NCI-H1105 treated with DMSO at 0.1 percent for 48 hours (cell line): ENCODE measurements around the gene WDR20.
"Not testable (repeated sequence)": the region's sequence is repeated elsewhere in the genome, so short reads cannot be mapped to it uniquely, and the experiment has no call there.

ENCODE experiments used
- DNase-seq: peaks from one replicate; lab custom pipeline; 2025; lab: John Stamatoyannopoulos, UW

Gene WDR20

DNA sequence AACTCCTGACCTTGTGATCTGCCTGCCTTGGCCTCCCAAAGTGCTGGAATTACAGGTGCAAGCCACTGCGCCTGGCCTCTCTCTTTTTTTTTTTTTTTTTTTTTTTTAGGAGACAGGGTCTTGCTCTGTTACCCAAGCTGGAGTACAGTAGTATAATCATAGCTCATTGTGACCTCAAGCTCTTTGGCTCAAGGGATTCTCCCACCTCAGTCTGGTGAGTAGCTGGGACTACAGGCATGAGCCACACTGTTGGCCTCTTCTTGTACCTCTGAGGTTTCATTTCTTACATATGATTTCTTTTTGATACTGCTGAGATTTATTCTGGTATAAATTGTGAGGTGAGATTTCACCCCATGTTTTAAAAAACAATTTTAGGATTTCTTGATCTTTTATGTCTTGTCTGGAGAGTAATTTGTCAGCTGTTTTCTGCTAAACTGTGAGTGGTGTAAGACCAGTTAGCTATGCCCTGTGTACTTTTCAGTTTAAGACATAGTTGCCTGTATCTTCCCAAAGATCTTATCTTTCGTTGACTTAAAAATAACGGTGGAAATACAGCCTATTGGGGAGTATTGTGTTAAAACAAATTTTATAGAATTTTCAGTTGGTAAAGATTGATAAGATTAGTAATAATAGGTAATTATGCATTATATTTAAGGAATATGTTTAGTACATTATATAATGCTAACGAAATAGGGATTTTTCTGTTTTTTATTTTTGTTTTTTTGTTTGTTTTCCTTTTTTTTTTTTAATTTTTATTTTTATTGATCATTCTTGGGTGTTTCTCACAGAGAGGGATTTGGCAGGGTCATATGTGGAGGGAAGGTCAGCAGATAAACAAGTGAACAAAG is 31.7 kb downstream of the WDR20 start:
- DNase-seq, result no peak

GRCh38 chr14:102172021-102172272 is 32.2 kb downstream of the WDR20 start:
- not testable (repeated sequence) for DNase-seq

GRCh38 chr14:102172721-102173120 is 33.0 kb downstream of the WDR20 start:
- not testable (repeated sequence) for DNase-seq

DNA sequence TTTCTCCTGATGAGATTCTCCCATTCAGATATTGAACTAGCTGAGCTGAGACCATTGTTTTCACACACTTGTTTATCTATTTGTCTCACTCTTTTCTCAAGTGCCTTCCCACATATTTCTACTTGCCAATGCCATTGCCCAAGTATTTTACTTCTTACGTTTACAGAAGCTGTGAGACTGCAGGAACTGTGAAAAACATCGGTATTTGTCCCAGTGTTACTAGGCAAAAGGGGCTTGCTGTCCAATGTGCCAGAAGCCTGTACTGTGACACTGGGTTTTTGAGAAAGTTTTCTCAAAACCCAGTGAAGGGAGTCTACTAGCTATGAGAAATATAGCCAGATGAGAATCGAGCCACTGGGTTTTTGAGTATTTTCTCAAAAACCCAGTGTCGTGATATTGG is 37.5 kb downstream of the WDR20 start:
- no peak for DNase-seq

GRCh38 chr14:102178806-102179205 is 39.1 kb downstream of the WDR20 start:
- DNase-seq, result no peak

DNA sequence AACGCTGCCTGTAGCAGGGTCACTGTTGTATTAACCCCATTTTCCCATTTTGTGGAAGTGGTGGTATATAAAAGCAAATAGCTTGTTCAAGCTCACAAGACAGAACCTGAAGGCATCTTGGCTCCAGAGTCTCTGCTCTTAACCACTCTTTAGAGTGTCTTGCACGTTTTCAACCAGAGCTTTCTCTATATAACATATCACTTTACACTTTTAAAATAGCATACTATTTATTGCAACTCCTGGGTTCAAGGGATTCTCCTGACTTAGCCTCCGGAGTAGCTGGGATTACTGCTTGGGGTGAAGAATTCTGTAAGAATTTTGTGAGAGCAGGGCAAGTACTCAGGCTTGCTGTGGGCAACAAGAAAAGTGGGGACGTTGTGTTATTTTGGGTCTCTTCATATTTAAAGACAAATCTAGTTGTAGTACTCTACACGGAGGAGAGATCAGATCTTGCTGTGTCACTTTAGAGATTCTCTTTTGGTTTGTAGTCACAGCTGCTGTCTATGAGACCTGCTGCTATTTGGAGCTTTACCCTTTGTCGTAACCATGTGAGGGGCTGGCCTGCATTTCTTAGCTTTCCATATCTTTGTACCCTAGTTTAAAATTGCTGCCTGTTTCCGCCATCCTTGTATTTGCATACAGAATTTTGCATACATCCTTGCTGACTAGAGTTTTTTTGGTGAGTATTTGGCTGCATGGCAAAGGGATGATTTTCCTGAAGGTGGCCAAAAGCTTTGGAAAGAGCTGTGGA is 40.7 kb downstream of the WDR20 start:
- no peak for DNase-seq

DNA sequence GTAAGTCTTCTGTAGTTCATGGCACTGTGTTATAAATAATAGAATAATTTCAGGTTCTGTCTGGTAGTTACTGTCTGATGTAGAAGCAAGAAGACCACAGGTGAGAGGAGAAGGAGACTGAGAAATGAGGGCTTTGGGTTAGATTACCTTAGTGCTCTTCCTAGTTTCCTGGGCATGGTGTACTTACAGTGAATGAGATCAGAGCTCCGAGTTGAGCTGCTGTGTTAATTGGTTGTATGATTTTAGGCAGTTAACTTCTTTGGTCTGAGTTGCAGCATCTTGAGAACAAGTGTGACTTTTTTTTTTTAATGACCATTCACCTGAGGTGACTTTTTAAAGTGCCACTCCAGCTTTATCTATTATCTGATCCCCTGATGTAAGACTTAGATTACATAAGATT is 41.5 kb downstream of the WDR20 start:
- no peak for DNase-seq

GRCh38 chr14:102182190-102182589 is 42.5 kb downstream of the WDR20 start:
- DNase-seq, result no peak

- no peak for DNase-seq
Observed at GRCh38 chr14:102182936-102183619, 43.4 kb downstream of the WDR20 start.

- no peak for DNase-seq
Observed at GRCh38 chr14:102183886-102184285, 44.2 kb downstream of the WDR20 start.

DNA sequence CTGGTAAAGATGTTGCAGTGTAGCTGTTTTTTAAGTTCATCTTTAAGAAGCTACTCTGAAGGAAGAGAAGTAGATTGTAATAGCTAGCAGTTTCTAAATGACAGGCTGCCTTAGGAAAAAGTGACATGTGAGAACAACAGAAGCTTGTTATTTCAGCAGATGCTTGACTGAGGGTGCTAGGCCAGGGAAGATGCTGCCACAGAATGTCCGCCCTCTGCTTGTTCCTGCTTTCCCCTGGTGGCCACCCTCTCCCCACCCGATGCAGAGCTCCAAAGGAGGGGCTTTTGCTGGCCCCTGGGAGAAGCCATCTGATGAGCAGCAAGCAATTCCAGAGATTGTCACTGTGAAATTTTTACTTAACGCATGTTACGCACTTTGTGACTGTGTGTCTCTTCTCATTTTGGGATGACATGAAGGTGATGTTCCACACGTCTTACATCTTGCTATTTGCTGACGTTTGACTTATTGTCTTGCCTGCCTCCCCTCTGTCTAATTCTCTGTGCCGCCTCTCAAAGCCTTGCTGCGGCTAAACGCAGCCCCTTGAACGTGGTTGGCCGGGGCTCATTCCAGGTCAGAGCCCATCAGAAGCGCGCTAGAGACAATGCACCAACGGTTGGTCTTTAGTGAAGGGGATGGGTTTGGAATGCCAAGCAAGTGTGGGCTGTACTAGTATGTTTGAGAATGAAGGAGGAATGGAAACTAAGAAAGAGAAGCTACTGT is 44.8 kb downstream of the WDR20 start:
- DNase-seq, result no peak

DNA sequence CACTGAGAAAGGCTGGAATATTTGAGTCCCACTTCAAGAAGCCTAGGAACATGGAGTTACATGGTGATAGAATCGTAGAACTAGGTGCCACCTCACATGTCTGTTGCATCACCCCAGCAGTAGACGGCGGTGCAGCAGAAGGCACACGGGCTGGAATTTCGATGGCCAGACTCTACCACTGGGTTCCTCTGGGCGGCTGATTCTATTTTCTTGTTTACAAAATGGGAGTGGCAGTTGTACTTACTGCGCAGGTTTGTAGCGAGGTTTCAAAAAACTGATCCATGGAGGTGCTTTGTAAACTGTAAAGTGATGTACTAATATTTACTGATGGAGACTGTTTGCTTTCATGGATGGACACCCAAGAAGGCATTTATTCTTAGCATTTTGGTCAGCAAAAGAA is 45.7 kb downstream of the WDR20 start:
- no peak for DNase-seq

DNA sequence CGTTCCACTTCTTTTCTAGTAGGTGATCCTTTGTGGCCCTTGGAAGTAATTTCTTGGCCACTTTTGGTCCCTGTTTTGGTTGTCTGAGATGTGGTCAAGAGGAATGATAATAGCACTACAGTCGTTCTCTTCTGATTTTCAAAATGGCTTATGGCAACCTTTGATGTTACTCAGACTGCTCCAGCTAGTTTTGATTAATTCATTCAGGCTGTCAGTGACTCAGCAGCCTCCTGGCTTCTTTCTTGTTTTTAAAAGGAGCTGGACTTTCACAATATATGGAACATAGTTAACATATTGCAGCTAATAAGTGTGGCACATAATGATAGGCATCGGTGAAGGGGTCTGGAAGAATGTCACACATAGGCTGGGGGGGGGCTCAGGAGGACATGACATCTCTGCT is 47.3 kb downstream of the WDR20 start:
- DNase-seq, result no peak

- no peak for DNase-seq
Observed at GRCh38 chr14:102187568-102188001, 47.9 kb downstream of the WDR20 start.

DNA sequence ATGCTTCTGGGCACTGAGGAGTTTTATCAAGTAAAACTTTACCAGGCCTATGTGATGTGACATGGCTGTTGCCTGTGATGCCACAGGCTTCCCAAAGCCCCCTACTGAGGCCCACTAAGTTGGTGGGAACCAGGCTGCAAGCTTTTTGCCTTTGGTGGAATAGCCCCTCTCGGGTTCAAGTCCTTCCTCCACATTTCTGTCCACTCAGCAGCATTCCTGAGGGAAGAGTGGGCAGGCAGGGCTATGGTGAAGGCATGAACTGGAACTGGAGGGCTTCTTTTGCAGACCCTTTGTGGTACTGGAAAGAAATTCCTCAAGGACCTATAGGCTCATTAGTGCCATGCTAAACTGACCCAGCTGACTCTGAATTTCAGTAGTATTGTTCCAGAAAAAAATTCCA is 48.5 kb downstream of the WDR20 start:
- DNase-seq, result no peak

DNA sequence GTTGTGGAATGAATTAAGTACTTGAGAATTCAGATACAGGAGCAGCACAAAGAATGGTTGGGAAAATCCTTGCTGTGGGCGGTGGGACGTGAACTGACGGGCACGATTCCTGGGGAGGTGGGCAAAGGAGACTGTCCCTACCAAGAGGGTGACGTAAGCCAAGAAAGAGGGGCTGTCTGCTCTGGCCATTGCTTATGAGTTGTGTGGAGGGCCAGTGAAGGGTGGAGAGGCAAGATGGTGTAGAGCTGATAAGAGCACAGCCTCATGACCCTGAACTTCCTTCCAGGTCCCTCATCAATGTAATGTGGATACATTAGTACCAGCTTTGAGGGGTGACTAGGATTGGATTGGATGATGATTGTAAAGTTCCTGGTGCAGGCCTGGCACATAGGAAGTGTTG is 50.2 kb downstream of the WDR20 start:
- no peak for DNase-seq

GRCh38 chr14:102192840-102193502 is 53.3 kb downstream of the WDR20 start:
- DNase-seq, result no peak

DNA sequence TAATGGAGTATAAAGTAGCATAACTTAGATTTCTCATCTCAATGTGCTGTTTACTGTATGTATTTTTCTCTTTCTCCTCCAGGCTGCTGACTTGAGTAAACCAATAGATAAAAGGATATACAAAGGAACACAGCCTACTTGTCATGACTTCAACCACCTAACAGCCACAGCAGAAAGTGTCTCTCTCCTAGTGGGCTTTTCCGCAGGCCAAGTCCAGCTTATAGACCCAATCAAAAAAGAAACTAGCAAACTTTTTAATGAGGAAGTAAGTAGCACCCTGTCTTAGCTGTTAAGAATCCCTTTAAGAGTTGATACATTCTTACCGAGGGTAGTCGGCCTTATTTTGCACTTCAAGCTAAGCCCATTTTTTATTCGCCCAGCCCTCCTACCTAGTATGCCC is 55.2 kb downstream of the WDR20 start:
- DNase-seq, result no peak

GRCh38 chr14:102195446-102195845 is 55.7 kb downstream of the WDR20 start:
- no peak for DNase-seq

- DNase-seq, result no peak
Observed at GRCh38 chr14:102196039-102196901, 56.6 kb downstream of the WDR20 start.

DNA sequence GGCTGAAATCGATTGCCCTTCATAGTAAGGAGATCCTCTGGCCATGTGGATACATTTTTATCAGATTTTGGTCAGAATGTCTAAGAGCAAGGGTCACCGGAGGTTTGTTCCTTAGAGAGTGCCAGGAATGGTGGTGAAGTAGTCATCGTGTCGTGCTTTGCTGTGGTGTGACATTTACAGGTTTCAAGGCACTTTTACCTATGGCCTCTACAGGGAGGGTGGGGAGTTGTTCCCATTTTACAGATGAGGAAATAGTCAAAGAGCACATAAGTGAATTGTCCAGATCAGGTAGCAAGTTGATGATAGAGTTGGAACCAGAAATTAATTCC is 57.2 kb downstream of the WDR20 start:
- no peak for DNase-seq
